Loucy (cell line): Measurements from ENCODE around the gene MAST4.

Source experiments
- EZH2phosphoT487 ChIP-seq: fragments of 200-600 bp; IDR thresholded peaks from 2 replicates; pipeline ENCODE4 v1.6.1; 2018; ENCODE audit warnings: antibody characterized with exemption, mild to moderate bottlenecking, moderate library complexity, borderline replicate concordance
- TF ChIP-seq, protein P1 (sequence below): fragments of 200-600 bp; sonication (generic); conservative IDR thresholded peaks from 2 replicates; pipeline ENCODE4 v1.5.1; 2014; ENCODE audit warnings: mild to moderate bottlenecking, antibody characterized with exemption, low read length

DNA sequence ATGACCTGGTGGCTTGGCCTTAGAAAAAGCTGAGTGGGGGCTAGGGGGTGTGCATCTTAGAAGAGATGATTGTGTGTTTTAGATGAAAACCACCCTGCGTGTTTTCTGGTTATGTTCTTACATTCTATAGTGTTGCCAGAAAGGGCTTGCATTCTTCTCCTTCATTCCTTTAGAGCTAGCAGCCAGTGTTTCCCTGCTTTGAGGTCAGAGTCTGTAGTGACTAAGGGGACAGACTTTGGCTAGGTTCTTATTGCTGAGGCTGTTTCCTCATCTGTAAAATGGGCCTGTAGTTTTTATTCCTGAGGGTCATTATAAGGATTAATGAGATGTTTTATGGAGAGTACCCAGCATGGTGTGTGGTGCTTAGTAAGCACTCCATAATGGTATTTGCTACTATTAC lies 6.4 kb downstream of the MAST4 start:
- TF ChIP-seq, protein P1, sequence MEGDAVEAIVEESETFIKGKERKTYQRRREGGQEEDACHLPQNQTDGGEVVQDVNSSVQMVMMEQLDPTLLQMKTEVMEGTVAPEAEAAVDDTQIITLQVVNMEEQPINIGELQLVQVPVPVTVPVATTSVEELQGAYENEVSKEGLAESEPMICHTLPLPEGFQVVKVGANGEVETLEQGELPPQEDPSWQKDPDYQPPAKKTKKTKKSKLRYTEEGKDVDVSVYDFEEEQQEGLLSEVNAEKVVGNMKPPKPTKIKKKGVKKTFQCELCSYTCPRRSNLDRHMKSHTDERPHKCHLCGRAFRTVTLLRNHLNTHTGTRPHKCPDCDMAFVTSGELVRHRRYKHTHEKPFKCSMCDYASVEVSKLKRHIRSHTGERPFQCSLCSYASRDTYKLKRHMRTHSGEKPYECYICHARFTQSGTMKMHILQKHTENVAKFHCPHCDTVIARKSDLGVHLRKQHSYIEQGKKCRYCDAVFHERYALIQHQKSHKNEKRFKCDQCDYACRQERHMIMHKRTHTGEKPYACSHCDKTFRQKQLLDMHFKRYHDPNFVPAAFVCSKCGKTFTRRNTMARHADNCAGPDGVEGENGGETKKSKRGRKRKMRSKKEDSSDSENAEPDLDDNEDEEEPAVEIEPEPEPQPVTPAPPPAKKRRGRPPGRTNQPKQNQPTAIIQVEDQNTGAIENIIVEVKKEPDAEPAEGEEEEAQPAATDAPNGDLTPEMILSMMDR: no peak
- no peak for TF ChIP-seq EZH2phosphoT487
